Endothelial cell of umbilical vein (primary cell): Measurements from ENCODE around the gene SSX2IP. TPM values are rescaled to one million over a fixed set of nuclear protein-coding genes. Genes with fewer than 3 reads are reported as not detected.

Source experiments
- BruUV-seq: library from RNA; stranded (reverse); fragments of 400-500 nt; replicated peaks from 2 replicates; lab custom pipeline; 2021; lab: Mats Ljungman, UMichigan
- CTCF ChIA-PET: fragments of 300-600, 350-600 bp; sonication (Branson Sonifier 250); formaldehyde crosslinking; loops from one replicate; lab custom pipeline; 2021; ENCODE audit warnings: antibody characterized with exemption, inconsistent platforms; lab: Charles Lee
- POLR2A ChIA-PET: fragments of 300-600, 350-600 bp; sonication (Branson Sonifier 250); formaldehyde crosslinking; loops from one replicate; lab custom pipeline; 2021; ENCODE audit warnings: antibody characterized with exemption, inconsistent platforms; lab: Charles Lee
- DNase-seq: peaks from one replicate; pipeline ENCODE4 v3.0.0-alpha.2; 2011; ENCODE audit warnings: low read depth, low spot score
- FAIRE-seq: peaks from 2 replicates; lab custom pipeline; 2011; peaks lifted over from hg19 to GRCh38; lab: Jason Lieb, UNC
- H2AFZ ChIP-seq: 2 replicates; pipeline ENCODE4 v1.6.0; 2012; ENCODE audit warnings: low read depth, low read length, control low read depth, inconsistent platforms
- H3K27ac ChIP-seq: 2 replicates; pipeline ENCODE4 v1.5.1; 2011; ENCODE audit warnings: low read depth, mild to moderate bottlenecking, control low read depth, low read length, moderate library complexity; ENCODE audit not compliant: insufficient read depth
- H3K27me3 ChIP-seq, 2 experiments: 2 replicates each; pipeline versions ENCODE4 v1.6.0 to v1.6.1; 2011; ENCODE audit warnings: low read length in 2 of 2, mixed read lengths in 1 of 2; ENCODE audit not compliant: control insufficient read depth in 2 of 2, insufficient read depth in 2 of 2
- H3K36me3 ChIP-seq, 2 experiments: 2 replicates in 1 of 2; 3 replicates in 1 of 2; pipeline ENCODE4 v1.5.1; 2011; ENCODE audit warnings: low read length in 2 of 2, mild to moderate bottlenecking in 1 of 2, moderate library complexity in 1 of 2; ENCODE audit not compliant: control insufficient read depth in 2 of 2, insufficient read depth in 2 of 2; ENCODE audit errors: extremely low read depth in 1 of 2
- H3K4me1 ChIP-seq: 3 replicates; pipeline ENCODE4 v1.5.1; 2011; ENCODE audit warnings: mild to moderate bottlenecking, low read length; ENCODE audit not compliant: control insufficient read depth, insufficient read depth; ENCODE audit errors: extremely low read depth
- H3K4me2 ChIP-seq: 2 replicates; pipeline ENCODE4 v1.6.1; 2011; ENCODE audit warnings: low read length, control low read depth, mixed read lengths; ENCODE audit not compliant: insufficient read depth
- H3K4me3 ChIP-seq, 3 experiments: fragments of 200-600 bp in 1 of 3; sonication (generic), shearing (Covaris generic) in 1 of 3; replicated peaks in 1 of 3; 2 replicates each; pipeline ENCODE4 v1.5.1; 2011 to 2016; ENCODE audit warnings: control low read depth in 3 of 3, low read length in 3 of 3, mild to moderate bottlenecking in 2 of 3, inconsistent platforms in 1 of 3, low read depth in 1 of 3, moderate library complexity in 1 of 3; ENCODE audit not compliant: insufficient read depth in 1 of 3
- H3K79me2 ChIP-seq: 2 replicates; pipeline ENCODE4 v1.6.0; 2012; ENCODE audit warnings: low read length, inconsistent platforms; ENCODE audit not compliant: control insufficient read depth, insufficient read depth
- H3K9ac ChIP-seq: replicated peaks from 2 replicates; pipeline ENCODE3; 2011; ENCODE audit warnings: low read length, control low read depth; ENCODE audit not compliant: insufficient read depth; ENCODE audit errors: extremely low read depth
- H3K9me1 ChIP-seq: replicated peaks from 3 replicates; pipeline ENCODE4 v1.6.0; 2011; ENCODE audit warnings: mild to moderate bottlenecking, low read length; ENCODE audit not compliant: control insufficient read depth, insufficient read depth; ENCODE audit errors: extremely low read depth
- H3K9me3 ChIP-seq: replicated peaks from 2 replicates; pipeline ENCODE4 v1.5.1; 2012; ENCODE audit warnings: low read length, inconsistent platforms; ENCODE audit not compliant: control insufficient read depth, insufficient read depth
- H4K20me1 ChIP-seq: replicated peaks from 2 replicates; pipeline ENCODE3; 2011; ENCODE audit warnings: mild to moderate bottlenecking, low read length; ENCODE audit not compliant: control insufficient read depth, insufficient read depth; ENCODE audit errors: extremely low read depth
- EZH2 ChIP-seq: IDR thresholded peaks from 2 replicates; pipeline ENCODE4 v1.6.1; 2012; ENCODE audit warnings: borderline replicate concordance, low read depth, mild to moderate bottlenecking, moderate library complexity, low read length, inconsistent platforms; ENCODE audit not compliant: severe bottlenecking
- FOS ChIP-seq: IDR thresholded peaks from 2 replicates; pipeline ENCODE4 v1.6.1; 2011; ENCODE audit warnings: mild to moderate bottlenecking, low read length, moderate library complexity, borderline replicate concordance; ENCODE audit not compliant: insufficient read depth
- GATA2 ChIP-seq: IDR thresholded peaks from 2 replicates; pipeline ENCODE4 v1.7.0; 2011; ENCODE audit warnings: low read depth, mild to moderate bottlenecking, moderate library complexity, mixed read lengths, low read length; ENCODE audit not compliant: insufficient read length, insufficient read depth
- JUN ChIP-seq: IDR thresholded peaks from 2 replicates; pipeline ENCODE4 v1.6.1; 2011; ENCODE audit warnings: borderline replicate concordance, low read depth; ENCODE audit not compliant: insufficient read length, insufficient read depth
- MYC ChIP-seq: IDR thresholded peaks from one replicate; pipeline ENCODE4 v1.6.1; 2011; ENCODE audit warnings: mild to moderate bottlenecking, low read depth, low read length
- POLR2A ChIP-seq: IDR thresholded peaks from 2 replicates; pipeline ENCODE4 v1.6.1; 2012; ENCODE audit warnings: low read depth, mild to moderate bottlenecking, control low read depth, low read length
- POLR2AphosphoS5 ChIP-seq: IDR thresholded peaks from 2 replicates; pipeline ENCODE4 v1.6.1; 2012; ENCODE audit warnings: low read depth, mild to moderate bottlenecking, control low read depth, low read length, moderate library complexity; ENCODE audit not compliant: insufficient read depth
- dilution Hi-C: fragments of 300-500 bp; cut with MboI; formaldehyde crosslinking; loops from one replicate; pipeline ENCODE4 v1.15.0; 2019; ENCODE audit warnings: low sequenced_read_pairs; ENCODE audit not compliant: extremely low pct_ligation_motif_present
- intact Hi-C: fragments of 100-400 bp; cut with micrococcal nuclease; formaldehyde crosslinking; loops from one replicate; pipeline ENCODE4 v1.10.0; 2022
- polyA plus RNA-seq, 4 experiments: library from polyadenylated mRNA; depleted of rRNA in 3 of 4; stranded (reverse) in 3 of 4; unstranded in 1 of 4; fragments of >200 nt; gene quantifications; 2 replicates each; pipeline versions ENCODE4 v1.2.1 to v1.2.3, GENCODE V29; 2011 to 2012; ENCODE audit warnings: missing spikeins in 1 of 4
- total RNA-seq: library from RNA; stranded (reverse); gene quantifications from 2 replicates; pipeline ENCODE4 v1.2.3, GENCODE V29; 2021
- TF ChIP-seq, protein P1 (sequence below), 2 donors: IDR thresholded peaks; 1 replicate in 1 of 2; 2 replicates in 1 of 2; pipeline ENCODE4 v1.5.1; 2011; ENCODE audit warnings: low read length in 2 of 2, mild to moderate bottlenecking in 2 of 2, moderate library complexity in 2 of 2, control low read depth in 1 of 2, inconsistent platforms in 1 of 2, low read depth in 1 of 2; ENCODE audit not compliant: insufficient read depth in 1 of 2; ENCODE audit errors: extremely low read depth in 1 of 2
- TF ChIP-seq, protein P2 (sequence below): IDR thresholded peaks from 2 replicates; pipeline ENCODE4 v1.6.1; 2011; ENCODE audit not compliant: insufficient read depth, insufficient read length

The SSX2IP gene
- total and polyA plus RNA-seq, 2 donors (not counting 3 experiments of a cell fraction or from before 2014, with no cell fraction given) = 0.77 to 8.4 TPM

DNA sequence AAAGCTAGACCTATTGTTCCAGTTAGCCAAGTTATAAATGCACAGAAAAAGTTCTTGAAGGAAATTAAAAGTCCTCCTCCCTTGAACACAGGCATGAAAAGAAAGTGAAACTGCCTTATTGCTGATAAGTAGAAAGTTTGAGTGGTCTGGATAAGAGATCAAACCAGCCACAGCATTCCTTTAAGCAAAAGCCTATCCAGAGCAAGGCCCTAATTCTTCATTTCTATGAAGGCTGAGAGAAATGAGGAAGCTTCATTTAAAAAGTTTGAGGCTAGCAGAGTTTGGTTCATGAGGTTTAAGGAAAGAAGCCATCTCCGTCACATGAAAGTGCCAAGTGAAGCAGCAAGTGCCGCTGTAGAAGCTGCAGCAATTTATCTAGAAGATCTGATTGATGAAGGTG is 2.7 kb upstream of the SSX2IP start:
- no peak overlapping the region for H3K27ac ChIP-seq
- no peaks in the 10 kb centered on the region for H3K79me2 ChIP-seq
- peaks cover 13% of the 10 kb centered on the region for H3K4me1 ChIP-seq
- H3K9me1 ChIP-seq = no peaks in the 10 kb centered on the region
- H3K36me3 ChIP-seq = no peaks in the 10 kb centered on the region
- dilution Hi-C loops = no loop called here
- H3K27me3 ChIP-seq = no peaks in the 10 kb centered on the region
- no peak for DNase-seq
- H3K9ac ChIP-seq = no peak overlapping the region
- intact Hi-C loops = no loop called here
- no peak overlapping the region for H2AFZ ChIP-seq
- no peaks in the 10 kb centered on the region for H4K20me1 ChIP-seq
- CTCF ChIA-PET = interaction anchor here (1.0 to 1.1 kb wide), 2 partner anchors 10 to 11 kb away, joined by 3 to 4 read pairs; no protein-coding TSS in a partner anchor
- TF ChIP-seq MYC (no peak), FOS (no peak), GATA2 (no peak), POLR2A (no peak), JUN (no peak), POLR2AphosphoS5 (no peak), EZH2 (no peak)
- TF ChIP-seq, protein P1, sequence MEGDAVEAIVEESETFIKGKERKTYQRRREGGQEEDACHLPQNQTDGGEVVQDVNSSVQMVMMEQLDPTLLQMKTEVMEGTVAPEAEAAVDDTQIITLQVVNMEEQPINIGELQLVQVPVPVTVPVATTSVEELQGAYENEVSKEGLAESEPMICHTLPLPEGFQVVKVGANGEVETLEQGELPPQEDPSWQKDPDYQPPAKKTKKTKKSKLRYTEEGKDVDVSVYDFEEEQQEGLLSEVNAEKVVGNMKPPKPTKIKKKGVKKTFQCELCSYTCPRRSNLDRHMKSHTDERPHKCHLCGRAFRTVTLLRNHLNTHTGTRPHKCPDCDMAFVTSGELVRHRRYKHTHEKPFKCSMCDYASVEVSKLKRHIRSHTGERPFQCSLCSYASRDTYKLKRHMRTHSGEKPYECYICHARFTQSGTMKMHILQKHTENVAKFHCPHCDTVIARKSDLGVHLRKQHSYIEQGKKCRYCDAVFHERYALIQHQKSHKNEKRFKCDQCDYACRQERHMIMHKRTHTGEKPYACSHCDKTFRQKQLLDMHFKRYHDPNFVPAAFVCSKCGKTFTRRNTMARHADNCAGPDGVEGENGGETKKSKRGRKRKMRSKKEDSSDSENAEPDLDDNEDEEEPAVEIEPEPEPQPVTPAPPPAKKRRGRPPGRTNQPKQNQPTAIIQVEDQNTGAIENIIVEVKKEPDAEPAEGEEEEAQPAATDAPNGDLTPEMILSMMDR (IDR thresholded peaks at IDR 0.05; ENCODE audit: extremely low read depth in 1 of 2, insufficient read depth in 1 of 2, low read depth in 1 of 2, low read length in 2 of 2) = no peak
- TF ChIP-seq, protein P2, sequence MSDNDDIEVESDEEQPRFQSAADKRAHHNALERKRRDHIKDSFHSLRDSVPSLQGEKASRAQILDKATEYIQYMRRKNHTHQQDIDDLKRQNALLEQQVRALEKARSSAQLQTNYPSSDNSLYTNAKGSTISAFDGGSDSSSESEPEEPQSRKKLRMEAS = no peak
- H3K4me3 ChIP-seq = no peak overlapping the region
- no peaks in the 10 kb centered on the region for H3K9me3 ChIP-seq
- BruUV-seq = no TSS peak
- POLR2A ChIA-PET = no interaction called here
- no peak for FAIRE-seq
- no peak overlapping the region for H3K4me2 ChIP-seq
